K562 (cell line): ENCODE results near the gene FGF11. TPM values are rescaled to one million over a fixed set of nuclear protein-coding genes. Genes with fewer than 3 reads are reported as not detected.

Experiments used
- ATAC-seq: fragments of 200-7000 bp; cut with Tn5 transposase; 3 replicates; pipeline ENCODE4 v1.9.1; 2020; ENCODE audit warnings: moderate library complexity
- BruUV-seq: library from RNA; stranded (reverse); fragments of 400-500 nt; replicated peaks from 2 replicates; lab custom pipeline; 2021; lab: Mats Ljungman, UMichigan
- CTCF ChIA-PET: fragments of 300-600 bp; formaldehyde crosslinking; extraction: SDS; loops from one replicate; lab custom pipeline; 2021; ENCODE audit warnings: low intra/inter-chr PET ratio; lab: Yijun Ruan, JAX
- POLR2A ChIA-PET: fragments of 300-600, 350-650 bp; sonication (Branson Sonifier 250); formaldehyde crosslinking; extraction: SDS; loops from one replicate; lab custom pipeline; 2021; ENCODE audit warnings: antibody characterized with exemption, inconsistent platforms; lab: Yijun Ruan, JAX
- DNase-seq, 4 experiments: peaks; one replicate each; pipeline versions ENCODE4 v3.0.0 to v3.0.0-alpha.2; 2011 to 2018; ENCODE audit warnings: low spot score in 3 of 4, mixed read lengths in 3 of 4; ENCODE audit errors: extremely low read depth in 1 of 4
- FAIRE-seq: peaks from 2 replicates; lab custom pipeline; 2011; peaks lifted over from hg19 to GRCh38; lab: Jason Lieb, UNC
- H2AFZ ChIP-seq: 2 replicates; pipeline ENCODE4 v1.6.0; 2011; ENCODE audit warnings: low read depth, low read length, control low read depth, inconsistent platforms
- H3K27ac ChIP-seq: fragments of 200-600 bp; 3 replicates; pipeline ENCODE4 v1.8.0; 2011; ENCODE audit warnings: low read depth, mild to moderate bottlenecking, control low read depth, inconsistent platforms, low read length, moderate library complexity, mixed read lengths; ENCODE audit errors: extremely low read depth
- H3K27me3 ChIP-seq, 2 experiments: fragments of 300-600 bp in 1 of 2; 2 replicates in 1 of 2; 3 replicates in 1 of 2; pipeline versions ENCODE4 v1.6.0 to v1.8.0; 2011; ENCODE audit warnings: inconsistent platforms in 2 of 2, low read length in 2 of 2, mild to moderate bottlenecking in 1 of 2, mixed read lengths in 1 of 2, moderate library complexity in 1 of 2; ENCODE audit not compliant: control insufficient read depth in 2 of 2, insufficient read depth in 2 of 2
- H3K36me3 ChIP-seq: fragments of 300-600 bp; 3 replicates; pipeline ENCODE4 v1.8.0; 2011; ENCODE audit warnings: mild to moderate bottlenecking, low read length, inconsistent platforms; ENCODE audit not compliant: control insufficient read depth, insufficient read depth
- H3K4me1 ChIP-seq, 2 experiments: fragments of 200-600 bp in 1 of 2; replicated peaks in 1 of 2; 2 replicates in 1 of 2; 3 replicates in 1 of 2; pipeline versions ENCODE4 v1.5.1 to v1.8.0; 2011; ENCODE audit warnings: inconsistent platforms in 2 of 2, low read length in 2 of 2, mild to moderate bottlenecking in 1 of 2, mixed read lengths in 1 of 2, moderate library complexity in 1 of 2; ENCODE audit not compliant: control insufficient read depth in 2 of 2, insufficient read depth in 2 of 2
- H3K4me2 ChIP-seq: 2 replicates; pipeline ENCODE4 v1.6.1; 2011; ENCODE audit warnings: low read length, control low read depth, inconsistent platforms, mixed read lengths; ENCODE audit not compliant: insufficient read depth
- H3K4me3 ChIP-seq: fragments of 200-600 bp; sonication (generic), shearing (Covaris generic); 2 replicates; pipeline ENCODE4 v1.5.1; 2016; ENCODE audit warnings: control low read depth, inconsistent platforms
- H3K79me2 ChIP-seq: fragments of 200-600 bp; 3 replicates; pipeline ENCODE4 v1.8.0; 2011; ENCODE audit warnings: low read length, inconsistent platforms; ENCODE audit not compliant: control insufficient read depth, insufficient read depth
- H3K9ac ChIP-seq, 2 experiments: 2 replicates each; pipeline versions ENCODE4 v1.6.0 to v1.6.1; 2011; ENCODE audit warnings: low read depth in 2 of 2, low read length in 2 of 2, control low read depth in 1 of 2, inconsistent platforms in 1 of 2, mild to moderate bottlenecking in 1 of 2, mixed read lengths in 1 of 2; ENCODE audit not compliant: insufficient read depth in 1 of 2
- H3K9me1 ChIP-seq: one replicate; pipeline ENCODE4 v1.6.0; 2011; ENCODE audit warnings: inconsistent platforms, mild to moderate bottlenecking, low read length, moderate library complexity; ENCODE audit not compliant: control insufficient read depth, insufficient read depth
- H3K9me3 ChIP-seq: replicated peaks from 2 replicates; pipeline ENCODE4 v1.5.1; 2011; ENCODE audit warnings: low read depth, low read length, inconsistent platforms; ENCODE audit not compliant: control insufficient read depth, insufficient read depth
- H4K20me1 ChIP-seq: replicated peaks from 2 replicates; pipeline ENCODE4 v1.6.1; 2011; ENCODE audit warnings: low read length, inconsistent platforms, mixed read lengths; ENCODE audit not compliant: control insufficient read depth, insufficient read depth
- CTCFL ChIP-seq: IDR thresholded peaks from 2 replicates; pipeline ENCODE4 v1.6.1; 2011; ENCODE audit warnings: borderline replicate concordance, low read depth, mild to moderate bottlenecking, moderate library complexity, low read length; ENCODE audit not compliant: insufficient read depth, poor library complexity, severe bottlenecking
- KDM2B ChIP-seq: fragments of 250-450 bp; sonication (Bioruptor Pico); IDR thresholded peaks from 2 replicates; pipeline ENCODE4 v1.8.0; 2021; ENCODE audit warnings: mild to moderate bottlenecking, moderate library complexity
- OTX1 ChIP-seq: fragments of 450-650 bp; formaldehyde crosslinking; IDR thresholded peaks from 2 replicates; pipeline ENCODE4 v1.4.0; 2022; ENCODE audit warnings: mild to moderate bottlenecking
- RBM22 ChIP-seq: fragments of 200-400 bp; formaldehyde crosslinking; IDR thresholded peaks from 2 replicates; pipeline ENCODE4 v1.6.1; 2018; ENCODE audit warnings: low read length, low read depth; ENCODE audit not compliant: poor library complexity, severe bottlenecking
- TBP ChIP-seq: optimal IDR thresholded peaks from 2 replicates; pipeline ENCODE3; 2011; ENCODE audit warnings: low read depth, low read length, improper control_type of control experiment
- ZBTB33 ChIP-seq: sonication (generic); formaldehyde crosslinking; IDR thresholded peaks from 2 replicates; pipeline ENCODE4 v1.8.1; 2023; ENCODE audit warnings: mild to moderate bottlenecking, missing genetic modification reagents
- WGBS: fragments of 100-300 bp; shearing (Covaris generic); methylation state at CpG from one replicate; pipeline ENCODE4 v1.1.6; 2016; ENCODE audit warnings: low coverage, mixed read lengths; ENCODE audit not compliant: insufficient coverage; ENCODE audit errors: missing lambda C conversion rate; 5-methylcytosine and 5-hydroxymethylcytosine counted together
- in situ Hi-C: fragments of 300-500 bp; cut with MboI; formaldehyde crosslinking; loops from 4 replicates; pipeline ENCODE4 v1.15.0; 2018; ENCODE audit warnings: inconsistent platforms, mixed read lengths
- intact Hi-C: fragments of 100-400 bp; cut with micrococcal nuclease; formaldehyde crosslinking; loops from 2 replicates; pipeline ENCODE4 v1.14.2; 2022
- polyA plus RNA-seq, 8 experiments: library from polyadenylated mRNA; depleted of rRNA in 4 of 8; stranded (reverse) in 5 of 8; unstranded in 3 of 8; fragments of >200 nt; fragmentation: Nextera tagmentation in 2 of 8; fragmentation: Illumina TruSeq in 1 of 8; extraction: Ambion mirVana in 2 of 8; extraction: Trizol in 1 of 8; gene quantifications; 2 replicates each; pipeline versions ENCODE4 v1.2.1 to v1.2.3, GENCODE V29; 2011 to 2014; ENCODE audit warnings: inconsistent platforms in 1 of 8, missing spikeins in 1 of 8
- total RNA-seq, 7 experiments: library from RNA; depleted of rRNA in 6 of 7; stranded (reverse); fragments of >200 nt in 6 of 7; fragmentation: Illumina TruSeq in 2 of 7; extraction: Trizol in 2 of 7; gene quantifications; 2 replicates each; pipeline versions ENCODE4 v1.2.1 to v1.2.3, GENCODE V29; 2011 to 2021; ENCODE audit warnings: low replicate concordance in 1 of 7

The FGF11 gene
- total and polyA plus RNA-seq, 9 of the 15 experiments (the other 6 are each of a cell fraction or from before 2014, with no cell fraction given): 1.2 to 7.5 (median 3.0) TPM

- TF ChIP-seq KDM2B (CRISPR knock-in tag) (no peak), TBP (no peak), CTCFL (no peak), OTX1 (CRISPR knock-in tag) (no peak)
Observed at GRCh38 chr17:7425756-7426155, 13.6 kb upstream of the FGF11 start (continued).

- DNase-seq: no peak
- H3K27me3 ChIP-seq: no peaks in the 10 kb centered on the region
- no peaks in the 10 kb centered on the region for H4K20me1 ChIP-seq
- intact Hi-C loops (no loop called here), in situ Hi-C loops (no loop called here)
- ATAC-seq: no peak
- H3K79me2 ChIP-seq: no peaks in the 10 kb centered on the region
- no peak for TF ChIP-seq RBM22
- peak; percentile 49; the same call in 1 of the 2 replicates for TF ChIP-seq ZBTB33
- no peak overlapping the region for H3K27ac ChIP-seq
- no peaks in the 10 kb centered on the region for H3K36me3 ChIP-seq
- WGBS: 56% methylated on average over 14 of the region's 33 CpGs
- H3K4me1 ChIP-seq: peaks cover 0 to 14% of the 10 kb centered on the region in 2 experiments; a peak in 2 of 5 replicates
- BruUV-seq: no TSS peak
- CTCF ChIA-PET: no interaction called here
- POLR2A ChIA-PET: interaction anchor here (1.8 kb wide), 1 partner anchor 9 kb away, joined by 8 read pairs; the partner anchor contains the start of gene TMEM102
- no peak overlapping the region for H3K4me2 ChIP-seq
- H3K9me3 ChIP-seq: no peaks in the 10 kb centered on the region
- no peak for FAIRE-seq
- H3K9ac ChIP-seq: peak overlapping the region in 1 of 2 experiments; percentile 17; a peak in 1 of 4 replicates
- H2AFZ ChIP-seq: no peak overlapping the region
- no peaks in the 10 kb centered on the region for H3K9me1 ChIP-seq
- no peak overlapping the region for H3K4me3 ChIP-seq
Observed at GRCh38 chr17:7426203-7426863, 13.0 kb upstream of the FGF11 start.
